ENCODE results near the gene PCDHB12. TPM values are rescaled to one million over a fixed set of nuclear protein-coding genes. Genes with fewer than 3 reads are reported as not detected.
"Not testable (repeated sequence)": the region's sequence is repeated elsewhere in the genome, so short reads cannot be mapped to it uniquely, and the experiment has no call there.

Gene PCDHB12
- polyA plus RNA-seq, 1 donor (not counting 4 experiments of a cell fraction or from before 2014, with no cell fraction given), result not detected

DNA sequence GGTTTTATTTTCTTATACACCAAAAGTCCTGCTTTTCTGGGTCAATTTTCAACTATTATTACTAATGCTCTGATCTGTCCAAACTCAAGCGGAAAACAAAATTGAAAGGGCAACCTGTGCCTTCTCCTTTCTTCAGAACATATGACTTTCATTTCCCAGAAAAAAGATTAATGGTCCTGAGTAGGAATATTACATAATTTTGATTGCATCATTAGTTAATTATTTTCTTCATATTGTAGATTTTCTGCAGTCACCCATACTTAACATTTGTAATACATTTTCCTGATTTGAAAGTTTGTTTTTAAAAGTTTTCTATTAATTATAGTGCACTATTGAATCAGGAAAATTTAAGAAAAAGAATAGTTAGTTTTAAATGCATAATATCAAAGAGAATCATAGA lies 32.6 kb upstream of the PCDHB12 start:
- Histone ChIP-seq H3K9me1 (ENCODE audit: control insufficient read depth, extremely low read depth, insufficient read depth, low read length) (no peaks in the 10 kb centered on the region), H3K9me3 (ENCODE audit: control insufficient read depth, low read depth, low read length) (peaks cover 4% of the 10 kb centered on the region), H2AFZ (ENCODE audit: control insufficient read depth, low read length) (no peak overlapping the region), H3K27ac (ENCODE audit: control insufficient read depth, insufficient read depth, low read length) (no peak overlapping the region), H3K9ac (ENCODE audit: control insufficient read depth, extremely low read depth, insufficient read depth, low read length) (no peak overlapping the region), H3K79me2 (ENCODE audit: control insufficient read depth, insufficient read depth, low read length) (no peaks in the 10 kb centered on the region), H3K4me3 (ENCODE audit: control insufficient read depth in 2 of 3, extremely low read depth in 1 of 3, insufficient read depth in 2 of 3, low read depth in 1 of 3, low read length in 3 of 3) (no peak overlapping the region), H3K27me3 (ENCODE audit: control insufficient read depth, extremely low read depth, insufficient read depth, low read length) (no peaks in the 10 kb centered on the region), H3K36me3 (ENCODE audit: control insufficient read depth in 2 of 2, extremely low read depth in 1 of 2, insufficient read depth in 2 of 2, low read length in 2 of 2) (no peaks in the 10 kb centered on the region), H3K4me2 (ENCODE audit: control insufficient read depth, extremely low read depth, insufficient read depth, low read depth, low read length) (no peak overlapping the region), H4K20me1 (ENCODE audit: control insufficient read depth, extremely low read depth, insufficient read depth, low read length) (no peaks in the 10 kb centered on the region), H3K4me1 (ENCODE audit: control insufficient read depth, extremely low read depth, insufficient read depth, low read length) (no peaks in the 10 kb centered on the region)
- no peak for TF ChIP-seq EZH2 (IDR thresholded peaks at IDR 0.05; ENCODE audit: low read length)
- no peak for TF ChIP-seq CTCF (optimal IDR thresholded peaks at IDR 0.05 in 1 of 3, IDR thresholded peaks at IDR 0.05 in 1 of 3, conservative IDR thresholded peaks at IDR 0.05 in 1 of 3; ENCODE audit: extremely low read depth in 1 of 3, insufficient read depth in 2 of 3, low read length in 3 of 3)
- FAIRE-seq (no peak), DNase-seq (ENCODE audit: low read depth, low spot score) (no peak)
- dilution Hi-C loops (cut with MboI; ENCODE audit: extremely low pct_ligation_motif_present, low sequenced_read_pairs), result no loop called here

DNA sequence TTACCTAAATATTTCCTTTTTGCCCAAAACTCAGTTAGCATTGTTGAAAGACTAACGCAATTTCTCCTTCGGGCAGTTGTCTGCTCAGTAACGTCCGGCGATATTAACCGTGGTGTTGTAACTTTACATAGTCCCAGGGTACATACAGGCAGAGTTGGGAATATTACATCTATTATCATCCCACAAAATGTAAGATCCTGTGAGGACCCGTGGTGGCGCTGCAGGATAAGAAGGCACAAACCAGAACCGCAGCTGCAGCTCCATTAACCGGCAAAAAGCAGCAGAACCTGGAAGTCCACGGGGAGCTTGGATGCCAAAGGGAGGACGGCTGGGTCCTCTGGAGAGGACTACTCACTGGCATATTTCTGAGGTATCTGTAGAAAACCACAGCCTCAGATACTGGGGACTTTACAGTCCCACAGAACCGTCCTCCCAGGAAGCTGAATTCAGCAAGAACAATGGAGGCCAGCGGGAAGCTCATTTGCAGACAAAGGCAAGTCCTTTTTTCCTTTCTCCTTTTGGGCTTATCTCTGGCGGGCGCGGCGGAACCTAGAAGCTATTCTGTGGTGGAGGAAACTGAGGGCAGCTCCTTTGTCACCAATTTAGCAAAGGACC lies 30.8 kb upstream of the PCDHB12 start, which contains the start of gene PCDHB8:
PCDHB8 (plus strand) TSS at position 214 of the 615 bp plus-strand sequence; CDS start at position 459, 245 bp downstream.
- H3K4me3 ChIP-seq (ENCODE audit: control insufficient read depth in 2 of 3, extremely low read depth in 1 of 3, insufficient read depth in 2 of 3, low read depth in 1 of 3, low read length in 3 of 3); H3K9me3 ChIP-seq (ENCODE audit: control insufficient read depth, low read depth, low read length); H3K9me1 ChIP-seq (ENCODE audit: control insufficient read depth, extremely low read depth, insufficient read depth, low read length); FAIRE-seq; dilution Hi-C loops (cut with MboI; ENCODE audit: extremely low pct_ligation_motif_present, low sequenced_read_pairs); H3K36me3 ChIP-seq (ENCODE audit: control insufficient read depth in 2 of 2, extremely low read depth in 1 of 2, insufficient read depth in 2 of 2, low read length in 2 of 2); H3K27ac ChIP-seq (ENCODE audit: control insufficient read depth, insufficient read depth, low read length); H3K27me3 ChIP-seq (ENCODE audit: control insufficient read depth, extremely low read depth, insufficient read depth, low read length); H3K9ac ChIP-seq (ENCODE audit: control insufficient read depth, extremely low read depth, insufficient read depth, low read length); H4K20me1 ChIP-seq (ENCODE audit: control insufficient read depth, extremely low read depth, insufficient read depth, low read length); H2AFZ ChIP-seq (ENCODE audit: control insufficient read depth, low read length); H3K4me1 ChIP-seq (ENCODE audit: control insufficient read depth, extremely low read depth, insufficient read depth, low read length); H3K79me2 ChIP-seq (ENCODE audit: control insufficient read depth, insufficient read depth, low read length); DNase-seq (ENCODE audit: low read depth, low spot score); H3K4me2 ChIP-seq (ENCODE audit: control insufficient read depth, extremely low read depth, insufficient read depth, low read depth, low read length): not testable (repeated sequence)

GRCh38 chr5:141179371-141179770 lies 29.1 kb upstream of the PCDHB12 start:
- H3K9ac ChIP-seq (ENCODE audit: control insufficient read depth, extremely low read depth, insufficient read depth, low read length); DNase-seq (ENCODE audit: low read depth, low spot score); H3K79me2 ChIP-seq (ENCODE audit: control insufficient read depth, insufficient read depth, low read length); H4K20me1 ChIP-seq (ENCODE audit: control insufficient read depth, extremely low read depth, insufficient read depth, low read length); H3K4me1 ChIP-seq (ENCODE audit: control insufficient read depth, extremely low read depth, insufficient read depth, low read length); H3K27ac ChIP-seq (ENCODE audit: control insufficient read depth, insufficient read depth, low read length); H3K9me3 ChIP-seq (ENCODE audit: control insufficient read depth, low read depth, low read length); H2AFZ ChIP-seq (ENCODE audit: control insufficient read depth, low read length); H3K4me3 ChIP-seq (ENCODE audit: control insufficient read depth in 2 of 3, extremely low read depth in 1 of 3, insufficient read depth in 2 of 3, low read depth in 1 of 3, low read length in 3 of 3); H3K27me3 ChIP-seq (ENCODE audit: control insufficient read depth, extremely low read depth, insufficient read depth, low read length); FAIRE-seq; dilution Hi-C loops (cut with MboI; ENCODE audit: extremely low pct_ligation_motif_present, low sequenced_read_pairs); H3K36me3 ChIP-seq (ENCODE audit: control insufficient read depth in 2 of 2, extremely low read depth in 1 of 2, insufficient read depth in 2 of 2, low read length in 2 of 2); H3K4me2 ChIP-seq (ENCODE audit: control insufficient read depth, extremely low read depth, insufficient read depth, low read depth, low read length); H3K9me1 ChIP-seq (ENCODE audit: control insufficient read depth, extremely low read depth, insufficient read depth, low read length): not testable (repeated sequence)

DNA sequence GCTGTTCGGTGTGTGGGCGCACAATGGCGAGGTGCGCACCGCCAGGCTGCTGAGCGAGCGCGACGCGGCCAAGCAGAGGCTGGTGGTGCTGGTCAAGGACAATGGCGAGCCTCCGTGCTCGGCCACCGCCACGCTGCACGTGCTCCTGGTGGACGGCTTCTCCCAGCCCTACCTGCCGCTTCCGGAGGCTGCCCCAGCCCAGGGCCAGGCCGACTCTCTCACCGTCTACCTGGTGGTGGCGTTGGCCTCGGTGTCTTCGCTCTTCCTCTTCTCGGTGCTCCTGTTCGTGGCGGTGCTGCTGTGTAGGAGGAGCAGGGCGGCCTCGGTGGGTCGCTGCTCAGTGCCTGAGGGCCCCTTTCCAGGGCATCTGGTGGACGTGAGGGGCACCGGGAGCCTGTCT lies 28.6 kb upstream of the PCDHB12 start:
- DNase-seq (ENCODE audit: low read depth, low spot score); H3K4me1 ChIP-seq (ENCODE audit: control insufficient read depth, extremely low read depth, insufficient read depth, low read length); H3K27me3 ChIP-seq (ENCODE audit: control insufficient read depth, extremely low read depth, insufficient read depth, low read length); H3K4me2 ChIP-seq (ENCODE audit: control insufficient read depth, extremely low read depth, insufficient read depth, low read depth, low read length); dilution Hi-C loops (cut with MboI; ENCODE audit: extremely low pct_ligation_motif_present, low sequenced_read_pairs); H3K27ac ChIP-seq (ENCODE audit: control insufficient read depth, insufficient read depth, low read length); H3K4me3 ChIP-seq (ENCODE audit: control insufficient read depth in 2 of 3, extremely low read depth in 1 of 3, insufficient read depth in 2 of 3, low read depth in 1 of 3, low read length in 3 of 3); H3K36me3 ChIP-seq (ENCODE audit: control insufficient read depth in 2 of 2, extremely low read depth in 1 of 2, insufficient read depth in 2 of 2, low read length in 2 of 2); H4K20me1 ChIP-seq (ENCODE audit: control insufficient read depth, extremely low read depth, insufficient read depth, low read length); FAIRE-seq; H2AFZ ChIP-seq (ENCODE audit: control insufficient read depth, low read length); H3K9ac ChIP-seq (ENCODE audit: control insufficient read depth, extremely low read depth, insufficient read depth, low read length); H3K79me2 ChIP-seq (ENCODE audit: control insufficient read depth, insufficient read depth, low read length); H3K9me1 ChIP-seq (ENCODE audit: control insufficient read depth, extremely low read depth, insufficient read depth, low read length); H3K9me3 ChIP-seq (ENCODE audit: control insufficient read depth, low read depth, low read length): not testable (repeated sequence)
